KG1 (cell line): ENCODE results near the gene CSK.
"Not testable (repeated sequence)": the region's sequence is repeated elsewhere in the genome, so short reads cannot be mapped to it uniquely, and the experiment has no call there.

Experiments
- DNase-seq: peaks from one replicate; lab custom pipeline; 2025; lab: John Stamatoyannopoulos, UW

CSK gene

DNA sequence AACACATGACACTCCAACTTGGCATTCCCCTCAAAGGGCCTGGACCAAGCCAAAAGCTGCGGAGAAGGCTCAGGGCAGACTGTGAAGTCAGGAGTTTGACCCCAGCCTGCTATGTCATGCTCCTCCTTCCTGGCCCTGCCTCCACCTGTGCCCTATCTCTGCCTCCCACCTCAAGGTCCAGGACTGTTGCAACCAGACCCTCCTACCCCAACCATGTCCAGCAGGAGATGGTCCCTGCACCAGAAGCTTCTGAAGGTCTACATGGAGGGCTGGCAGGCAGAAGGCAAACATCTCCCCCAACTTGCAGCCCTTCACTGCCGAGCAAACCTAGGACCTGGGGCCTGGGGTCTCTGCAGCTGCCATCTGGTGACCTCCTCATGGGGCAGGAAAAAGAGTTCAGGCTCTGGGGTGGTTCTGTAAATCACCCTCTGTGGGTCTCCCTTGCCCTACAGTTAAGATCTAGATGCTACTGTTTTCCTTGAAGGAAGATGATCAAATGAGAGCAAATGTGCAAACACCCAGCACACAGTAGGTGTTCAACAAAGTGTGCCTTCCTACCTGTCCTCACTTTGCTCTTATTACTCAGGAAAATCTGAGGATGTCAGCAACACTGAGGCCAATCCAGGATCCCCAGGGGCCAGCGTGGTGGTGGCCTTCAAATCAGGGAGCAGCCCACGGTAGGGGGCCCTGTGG, 11.5 kb upstream of the CSK start:
- no peak for DNase-seq

GRCh38 chr15:74773329-74773728, 8.6 kb upstream of the CSK start:
- DNase-seq, result no peak

GRCh38 chr15:74773731-74774252, 8.1 kb upstream of the CSK start:
- DNase-seq, result no peak

DNA sequence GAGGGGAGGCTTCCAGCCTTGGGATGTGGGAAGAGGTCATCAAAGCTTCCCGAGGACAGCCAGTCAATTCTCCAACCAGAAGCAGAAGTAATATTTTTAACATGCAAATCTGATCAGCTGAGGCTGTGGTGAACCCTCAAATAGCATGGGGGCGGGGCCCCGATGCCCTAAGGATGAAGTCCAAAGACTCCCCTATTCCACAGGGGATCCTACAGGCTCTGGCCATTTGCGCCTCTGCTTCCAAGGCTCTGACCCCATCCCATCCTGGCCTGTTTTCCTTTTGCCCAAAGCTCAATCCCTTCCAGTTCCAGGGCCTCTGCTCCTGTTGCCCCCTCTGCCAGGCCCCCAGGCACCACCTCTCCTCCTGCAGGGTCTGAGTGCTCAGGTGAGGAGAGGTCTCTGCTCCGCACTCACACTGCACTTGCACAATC, 6.7 kb upstream of the CSK start:
- DNase-seq, result no peak

DNA sequence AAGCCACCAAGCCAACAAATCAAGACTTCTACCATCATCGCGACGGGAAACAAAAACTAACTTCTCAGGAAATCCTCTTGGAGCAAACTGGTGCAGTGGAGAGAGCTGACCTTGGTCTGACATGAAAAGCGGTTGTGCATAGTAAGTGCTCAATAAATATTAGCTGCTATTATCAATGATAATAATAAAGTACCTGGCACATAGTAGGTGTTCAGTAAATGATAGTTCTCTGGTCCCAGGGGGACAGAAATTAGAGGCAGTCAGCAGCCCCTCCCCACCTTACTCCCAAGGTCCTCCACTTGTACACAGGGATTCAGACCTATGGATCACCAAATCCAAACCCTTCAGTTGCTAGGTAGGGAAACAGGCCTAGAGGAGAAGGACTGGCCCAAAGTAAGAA, 6.0 kb upstream of the CSK start:
- DNase-seq, result no peak

- DNase-seq, result peak; percentile 69
These were observed 4.8 kb upstream of the CSK start for GRCh38 chr15:74776821-74777768.

- no peak for DNase-seq
These were observed 3.9 kb upstream of the CSK start for GRCh38 chr15:74777769-74778598.

DNA sequence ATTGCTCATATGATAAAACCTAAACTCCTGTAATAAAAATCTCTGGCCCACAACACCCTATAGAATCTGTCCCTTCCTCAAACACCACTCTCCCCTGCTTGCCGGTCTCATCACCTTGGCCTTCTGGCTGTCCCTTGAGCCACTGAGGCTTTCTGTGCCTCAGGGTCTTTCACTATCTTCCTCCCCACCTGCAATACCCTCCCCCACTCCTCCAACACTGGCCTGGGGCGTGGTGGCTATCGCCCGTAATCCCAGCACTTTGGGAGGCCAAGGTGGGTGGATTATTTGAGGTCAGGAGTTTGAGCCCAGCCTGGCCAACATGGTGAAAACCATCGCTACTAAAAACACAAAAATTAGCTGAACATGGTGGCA, 3.3 kb upstream of the CSK start:
- DNase-seq, result no peak

DNA sequence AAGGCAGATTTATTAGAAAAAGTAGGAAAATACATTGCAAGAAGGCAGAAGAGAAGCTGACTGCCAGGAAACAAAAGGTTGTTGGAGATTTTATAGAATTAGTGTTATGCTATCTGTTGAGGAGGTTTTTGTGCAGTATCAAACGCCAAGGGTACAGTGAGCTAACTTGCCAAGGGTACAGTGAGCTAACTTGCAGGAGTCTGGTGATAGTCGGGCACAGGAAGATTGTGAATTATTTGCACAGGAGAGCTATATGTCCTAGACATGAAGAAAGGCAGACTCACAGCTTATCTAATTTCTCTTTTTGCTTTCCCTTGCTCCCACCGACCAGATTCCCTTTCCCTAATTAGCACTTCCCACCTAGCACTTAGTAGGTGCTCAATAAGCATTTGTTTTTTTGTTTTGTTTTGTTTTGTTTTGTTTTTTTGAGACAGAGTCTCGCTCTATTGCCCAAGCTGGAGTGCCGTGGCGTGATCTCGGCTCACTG, 2.7 kb upstream of the CSK start:
- DNase-seq, result no peak

GRCh38 chr15:74780523-74781430, 1.1 kb upstream of the CSK start:
- DNase-seq, result no peak

GRCh38 chr15:74782259-74783071, 585 bp downstream of the CSK start:
- no peak for DNase-seq

- DNase-seq, result peak; percentile 52
These were observed 1.4 kb downstream of the CSK start for GRCh38 chr15:74783072-74783807.

DNA sequence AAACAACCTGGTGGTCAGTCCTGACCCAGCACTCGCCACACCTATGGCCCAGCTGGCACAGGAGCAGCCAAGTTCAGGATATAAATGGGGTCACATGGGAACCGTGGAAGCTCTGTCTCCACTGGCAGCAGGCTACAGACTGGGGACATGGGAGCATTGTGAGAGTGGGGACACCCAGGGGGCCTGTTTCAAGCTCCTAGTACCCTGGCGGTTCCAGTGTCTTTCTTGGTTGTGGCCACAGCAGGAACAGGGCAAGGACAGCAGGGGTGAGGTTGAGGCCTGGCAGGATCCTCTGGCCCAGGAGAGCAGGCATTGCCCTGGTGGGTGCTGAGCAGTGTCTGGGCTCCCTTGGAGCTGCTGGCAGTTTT, 1.9 kb downstream of the CSK start:
- no peak for DNase-seq

- DNase-seq, result no peak
These were observed 2.7 kb downstream of the CSK start for GRCh38 chr15:74784426-74785193.

- no peak for DNase-seq
These were observed 3.5 kb downstream of the CSK start for GRCh38 chr15:74785194-74786032.

DNA sequence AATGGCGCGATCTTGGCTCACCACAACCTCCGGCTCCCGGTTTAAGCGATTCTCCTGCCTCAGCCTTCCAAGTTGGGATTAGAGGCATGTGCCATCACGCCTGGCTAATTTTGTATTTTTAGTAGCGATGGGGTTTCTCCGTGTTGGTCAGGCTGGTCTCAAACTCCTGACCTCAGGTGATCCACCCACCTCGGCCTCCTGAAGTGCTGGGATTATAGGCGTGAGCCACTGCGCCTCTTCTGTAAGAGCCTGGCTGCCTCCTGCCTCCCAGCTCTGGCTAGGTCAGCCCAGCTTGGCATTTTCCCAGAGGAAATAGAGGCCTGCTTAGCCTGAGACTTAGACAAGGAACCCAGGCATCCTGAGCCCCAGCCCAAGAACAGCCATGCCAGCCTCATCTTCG, 4.2 kb downstream of the CSK start:
- DNase-seq, result not testable (repeated sequence)

- no peak for DNase-seq
These were observed 4.8 kb downstream of the CSK start for GRCh38 chr15:74786551-74787165.
